ENCODE measurements around the gene PECR. TPM values are rescaled to one million over a fixed set of nuclear protein-coding genes. Genes with fewer than 3 reads are reported as not detected.

Gene PECR
- total RNA-seq, 2 donors from 2014 or later, result 2.0 to 6.0 TPM

DNA sequence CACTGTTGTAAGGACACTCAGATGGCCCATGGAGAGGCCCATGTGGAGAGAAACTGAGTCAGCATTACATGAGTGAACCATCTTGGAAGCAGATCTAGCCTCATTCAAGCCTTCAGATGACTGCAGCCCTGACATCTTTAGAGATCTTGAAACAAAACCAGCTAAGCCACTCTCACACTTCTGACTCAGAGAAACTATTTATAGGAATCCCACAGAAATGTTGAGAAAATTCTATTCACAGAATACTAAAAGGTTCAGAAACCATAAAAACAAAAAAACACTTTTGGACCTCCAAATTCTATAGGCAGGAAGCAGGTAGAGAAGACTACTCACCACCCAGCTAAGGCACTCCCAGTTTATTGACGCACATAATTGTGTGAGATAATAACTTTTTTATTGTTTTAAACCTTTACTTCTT lies 8.8 kb upstream of the PECR start:
- Histone ChIP-seq H3K27ac (no peak overlapping the region), H3K4me3 (no peak overlapping the region), H3K4me1 (no peaks in the 10 kb centered on the region), H3K36me3 (no peaks in the 10 kb centered on the region), H3K27me3 (no peaks in the 10 kb centered on the region), H3K9me3 (no peaks in the 10 kb centered on the region)
- DNase-seq (ENCODE audit: low spot score), result no peak
- TF ChIP-seq, protein P1, sequence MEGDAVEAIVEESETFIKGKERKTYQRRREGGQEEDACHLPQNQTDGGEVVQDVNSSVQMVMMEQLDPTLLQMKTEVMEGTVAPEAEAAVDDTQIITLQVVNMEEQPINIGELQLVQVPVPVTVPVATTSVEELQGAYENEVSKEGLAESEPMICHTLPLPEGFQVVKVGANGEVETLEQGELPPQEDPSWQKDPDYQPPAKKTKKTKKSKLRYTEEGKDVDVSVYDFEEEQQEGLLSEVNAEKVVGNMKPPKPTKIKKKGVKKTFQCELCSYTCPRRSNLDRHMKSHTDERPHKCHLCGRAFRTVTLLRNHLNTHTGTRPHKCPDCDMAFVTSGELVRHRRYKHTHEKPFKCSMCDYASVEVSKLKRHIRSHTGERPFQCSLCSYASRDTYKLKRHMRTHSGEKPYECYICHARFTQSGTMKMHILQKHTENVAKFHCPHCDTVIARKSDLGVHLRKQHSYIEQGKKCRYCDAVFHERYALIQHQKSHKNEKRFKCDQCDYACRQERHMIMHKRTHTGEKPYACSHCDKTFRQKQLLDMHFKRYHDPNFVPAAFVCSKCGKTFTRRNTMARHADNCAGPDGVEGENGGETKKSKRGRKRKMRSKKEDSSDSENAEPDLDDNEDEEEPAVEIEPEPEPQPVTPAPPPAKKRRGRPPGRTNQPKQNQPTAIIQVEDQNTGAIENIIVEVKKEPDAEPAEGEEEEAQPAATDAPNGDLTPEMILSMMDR (IDR thresholded peaks at IDR 0.05), result no peak

DNA sequence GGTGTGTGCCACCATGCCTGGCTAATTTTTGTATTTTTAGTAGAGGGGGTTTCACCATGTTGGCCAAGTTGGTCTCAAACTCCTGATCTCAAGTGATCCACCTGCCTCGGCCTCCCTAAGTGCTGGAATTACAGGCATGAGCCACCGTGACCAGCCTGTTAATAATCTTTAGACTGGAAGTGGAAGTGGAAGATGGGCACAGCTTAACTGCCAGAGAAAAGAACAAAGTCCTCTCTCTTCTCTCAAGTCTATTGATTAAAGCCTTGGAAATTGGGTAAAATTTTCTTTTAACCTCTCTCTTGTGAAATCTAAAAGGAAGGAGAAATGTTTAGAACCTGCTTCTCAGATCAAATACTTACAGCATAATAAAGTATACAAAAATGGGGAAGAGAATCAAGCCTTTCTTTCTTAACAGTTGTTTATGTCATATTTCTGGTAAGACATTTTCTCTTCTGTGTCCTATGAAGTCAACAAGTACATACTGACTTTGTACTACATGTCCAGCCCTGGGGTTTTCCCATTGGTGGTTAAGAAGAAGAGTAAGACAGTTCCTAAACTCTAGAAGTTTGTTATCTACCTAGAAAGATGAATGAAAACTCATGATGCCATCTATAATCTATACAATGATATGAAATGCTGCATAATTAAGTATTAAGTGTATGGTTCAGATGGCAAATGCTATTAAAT lies 4.7 kb upstream of the PECR start:
- TF ChIP-seq, protein P1 (IDR thresholded peaks at IDR 0.05), result no peak
- H3K27ac ChIP-seq, result no peak overlapping the region
- DNase-seq (ENCODE audit: low spot score), result no peak
- no peaks in the 10 kb centered on the region for H3K36me3 ChIP-seq
- no peaks in the 10 kb centered on the region for H3K9me3 ChIP-seq
- no peak overlapping the region for H3K4me3 ChIP-seq
- H3K4me1 ChIP-seq, result peaks cover 0 to 8% of the 10 kb centered on the region in 2 donors
- H3K27me3 ChIP-seq, result no peaks in the 10 kb centered on the region

- no peak for DNase-seq (ENCODE audit: low spot score)
- Histone ChIP-seq H3K9me3 (no peaks in the 10 kb centered on the region), H3K36me3 (no peaks in the 10 kb centered on the region), H3K27ac (no peak overlapping the region), H3K4me1 (peaks cover 0 to 14% of the 10 kb centered on the region in 2 donors), H3K4me3 (no peak overlapping the region), H3K27me3 (no peaks in the 10 kb centered on the region)
- TF ChIP-seq, protein P1 (IDR thresholded peaks at IDR 0.05), result no peak
Measured at GRCh38 chr2:216084547-216084946, 2.9 kb upstream of the PECR start.

GRCh38 chr2:216083464-216084281 lies 2.1 kb upstream of the PECR start:
- Histone ChIP-seq H3K4me1 (peaks cover 0 to 14% of the 10 kb centered on the region in 2 donors), H3K9me3 (no peaks in the 10 kb centered on the region), H3K27ac (no peak overlapping the region), H3K36me3 (no peaks in the 10 kb centered on the region), H3K4me3 (no peak overlapping the region), H3K27me3 (no peaks in the 10 kb centered on the region)
- DNase-seq (ENCODE audit: low spot score), result no peak
- TF ChIP-seq, protein P1 (IDR thresholded peaks at IDR 0.05), result no peak

- no peak for DNase-seq (ENCODE audit: low spot score)
- H3K9me3 ChIP-seq, result no peaks in the 10 kb centered on the region
Measured at GRCh38 chr2:216082805-216083204, 1.2 kb upstream of the PECR start.

More at GRCh38 chr2:216082805-216083204, 1.2 kb upstream of the PECR start:
- Histone ChIP-seq H3K27ac (no peak overlapping the region), H3K36me3 (no peaks in the 10 kb centered on the region), H3K4me3 (no peak overlapping the region), H3K27me3 (no peaks in the 10 kb centered on the region), H3K4me1 (peaks cover 0 to 14% of the 10 kb centered on the region in 2 donors)
- TF ChIP-seq, protein P1 (IDR thresholded peaks at IDR 0.05), result no peak

Data from right atrium auricular region (tissue), 2 donors.